ENCODE measurements around the gene CDKN1C. TPM values are rescaled to one million over a fixed set of nuclear protein-coding genes. Genes with fewer than 3 reads are reported as not detected.
A peak's percentile ranks its signal among the peaks of the same experiment; 100 is the strongest.

The CDKN1C gene
- total and polyA plus RNA-seq, 2 experiments from 2014 or later: 470 to 526 TPM

GRCh38 chr11:2835751-2836150, 49.8 kb downstream of the CDKN1C start:
- H3K4me2 ChIP-seq: no peak overlapping the region
- no peak for DNase-seq (ENCODE audit: low spot score)
- no peak overlapping the region for H3K4me3 ChIP-seq
- peak overlapping the region; percentile 50 for H3K27ac ChIP-seq
- 84% methylated on average over 16 of the region's 17 CpGs for WGBS (ENCODE audit: low lambda C conversion rate, missing lambda C conversion rate)
- TF ChIP-seq CTCF (IDR thresholded peaks at IDR 0.05; ENCODE audit: poor library complexity) (no peak), EZH2phosphoT487 (IDR thresholded peaks at IDR 0.05; ENCODE audit: low read depth, severe bottlenecking, unreplicated experiment) (no peak), EZH2 (IDR thresholded peaks at IDR 0.05; ENCODE audit: borderline replicate concordance) (no peak)
- no peak overlapping the region for H2AFZ ChIP-seq
- H3K36me3 ChIP-seq (replicated peaks; ENCODE audit: insufficient read depth, low read depth): no peaks in the 10 kb centered on the region
- no peaks in the 10 kb centered on the region for H3K9me3 ChIP-seq (ENCODE audit: low read depth)
- no peaks in the 10 kb centered on the region for H3K27me3 ChIP-seq
- H4K20me1 ChIP-seq (ENCODE audit: insufficient read depth, poor library complexity, severe bottlenecking): no peaks in the 10 kb centered on the region
- H3K4me1 ChIP-seq (ENCODE audit: insufficient read depth): peaks cover 58% of the 10 kb centered on the region
- H3K9me2 ChIP-seq (replicated peaks; ENCODE audit: insufficient read depth): no peaks in the 10 kb centered on the region
- no peaks in the 10 kb centered on the region for H3K79me2 ChIP-seq

GRCh38 chr11:2835296-2835695, 50.3 kb downstream of the CDKN1C start:
- H3K4me1 ChIP-seq (ENCODE audit: insufficient read depth): peaks cover 58% of the 10 kb centered on the region
- 72% methylated on average over 6 of the region's 6 CpGs for WGBS (ENCODE audit: low lambda C conversion rate, missing lambda C conversion rate)
- no peaks in the 10 kb centered on the region for H3K79me2 ChIP-seq

DNA sequence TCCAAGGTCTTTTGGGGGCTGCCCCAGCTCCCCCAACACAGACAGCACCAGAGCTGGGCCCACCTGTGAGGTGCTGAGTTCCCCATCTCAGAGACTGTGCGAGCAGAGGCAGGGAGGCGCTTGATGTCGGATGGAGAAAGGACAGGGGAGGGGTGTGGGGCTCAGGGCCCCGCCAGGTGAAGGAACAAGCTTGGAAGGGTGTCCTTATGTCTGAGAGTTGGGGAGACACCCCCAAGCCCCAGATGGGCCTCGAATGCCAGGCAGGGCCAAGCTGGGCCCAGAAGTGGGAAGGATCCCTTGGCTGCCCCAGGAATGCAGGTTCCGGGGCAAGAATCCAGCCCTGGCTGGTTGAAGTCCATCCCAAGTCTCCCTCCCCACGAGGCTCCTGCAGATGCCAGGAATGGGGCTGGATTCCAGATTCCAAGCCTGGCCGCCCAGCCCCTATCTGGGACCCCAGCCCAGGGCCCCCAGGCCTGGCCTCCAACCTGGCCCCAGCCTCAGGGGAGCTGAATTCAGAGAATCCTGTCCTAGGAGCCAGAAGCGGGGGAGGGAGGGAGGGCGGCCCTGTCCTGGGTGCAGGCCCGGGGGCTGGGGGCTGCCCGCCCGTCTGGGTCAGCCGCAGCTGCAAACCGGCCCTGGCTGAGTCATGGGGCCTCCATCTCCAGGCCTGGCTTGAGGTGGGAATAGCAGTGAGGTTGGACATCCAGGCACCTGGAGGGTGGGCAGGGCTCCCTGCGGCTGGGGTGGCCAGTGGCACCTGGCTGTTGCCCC, 50.9 kb downstream of the CDKN1C start:
- Histone ChIP-seq H3K27me3 (no peaks in the 10 kb centered on the region), H3K36me3 (replicated peaks; ENCODE audit: insufficient read depth, low read depth) (no peaks in the 10 kb centered on the region), H3K4me2 (peak overlapping the region; percentile 37), H3K4me3 (no peak overlapping the region), H3K4me1 (ENCODE audit: insufficient read depth) (peaks cover 53% of the 10 kb centered on the region), H2AFZ (no peak overlapping the region), H4K20me1 (ENCODE audit: insufficient read depth, poor library complexity, severe bottlenecking) (no peaks in the 10 kb centered on the region), H3K79me2 (no peaks in the 10 kb centered on the region), H3K27ac (peak overlapping the region; percentile 50), H3K9me3 (ENCODE audit: low read depth) (no peaks in the 10 kb centered on the region), H3K9me2 (replicated peaks; ENCODE audit: insufficient read depth) (no peaks in the 10 kb centered on the region)
- 65% methylated on average over 13 of the region's 16 CpGs for WGBS (ENCODE audit: low lambda C conversion rate, missing lambda C conversion rate)
- DNase-seq (ENCODE audit: low spot score): peak; percentile 41
- TF ChIP-seq EZH2 (IDR thresholded peaks at IDR 0.05; ENCODE audit: borderline replicate concordance) (no peak), EZH2phosphoT487 (IDR thresholded peaks at IDR 0.05; ENCODE audit: low read depth, severe bottlenecking, unreplicated experiment) (no peak), CTCF (IDR thresholded peaks at IDR 0.05; ENCODE audit: poor library complexity) (no peak)

More at GRCh38 chr11:2835296-2835695, 50.3 kb downstream of the CDKN1C start:
- H3K4me3 ChIP-seq: no peak overlapping the region
- no peaks in the 10 kb centered on the region for H3K27me3 ChIP-seq
- no peak for TF ChIP-seq EZH2 (IDR thresholded peaks at IDR 0.05; ENCODE audit: borderline replicate concordance)
- no peak for TF ChIP-seq EZH2phosphoT487 (IDR thresholded peaks at IDR 0.05; ENCODE audit: low read depth, severe bottlenecking, unreplicated experiment)
- no peak for TF ChIP-seq CTCF (IDR thresholded peaks at IDR 0.05; ENCODE audit: poor library complexity)
- peak overlapping the region; percentile 50 for H3K27ac ChIP-seq
- no peaks in the 10 kb centered on the region for H3K9me3 ChIP-seq (ENCODE audit: low read depth)
- H3K9me2 ChIP-seq (replicated peaks; ENCODE audit: insufficient read depth): no peaks in the 10 kb centered on the region
- DNase-seq (ENCODE audit: low spot score): peak; percentile 72
- no peaks in the 10 kb centered on the region for H4K20me1 ChIP-seq (ENCODE audit: insufficient read depth, poor library complexity, severe bottlenecking)
- H2AFZ ChIP-seq: no peak overlapping the region
- H3K36me3 ChIP-seq (replicated peaks; ENCODE audit: insufficient read depth, low read depth): no peaks in the 10 kb centered on the region
- H3K4me2 ChIP-seq: peak overlapping the region; percentile 37

Data from hepatocyte (in vitro differentiated cells).